Measurements from ENCODE around the gene RPS6KA5.
"Not testable (repeated sequence)": the region's sequence is repeated elsewhere in the genome, so short reads cannot be mapped to it uniquely, and the experiment has no call there.

The RPS6KA5 gene

DNA sequence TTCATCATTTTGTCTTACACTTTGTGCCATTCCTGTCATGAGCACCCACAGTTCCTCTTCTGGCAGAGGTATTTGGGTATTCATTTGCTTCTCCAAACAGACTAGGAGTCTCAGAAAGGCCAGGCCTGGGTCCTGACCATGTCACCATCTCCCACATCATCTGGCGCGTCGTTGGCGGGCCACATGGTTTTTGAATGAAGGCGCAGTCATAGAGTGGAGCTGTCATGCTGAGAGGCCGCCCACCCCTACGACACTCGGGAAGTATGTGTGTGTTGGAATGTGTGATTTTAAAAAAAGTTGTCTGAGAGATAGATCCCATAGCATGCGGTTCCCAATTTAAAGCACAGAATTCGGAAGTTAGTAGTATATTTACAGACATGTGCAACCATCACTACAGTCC is 228.6 kb downstream of the RPS6KA5 start:
- no peak for DNase-seq (ENCODE audit: low read depth in 2 of 2)

- DNase-seq (ENCODE audit: low read depth in 2 of 2): no peak
Measured at GRCh38 chr14:90830931-90831701, 229.3 kb downstream of the RPS6KA5 start.

DNA sequence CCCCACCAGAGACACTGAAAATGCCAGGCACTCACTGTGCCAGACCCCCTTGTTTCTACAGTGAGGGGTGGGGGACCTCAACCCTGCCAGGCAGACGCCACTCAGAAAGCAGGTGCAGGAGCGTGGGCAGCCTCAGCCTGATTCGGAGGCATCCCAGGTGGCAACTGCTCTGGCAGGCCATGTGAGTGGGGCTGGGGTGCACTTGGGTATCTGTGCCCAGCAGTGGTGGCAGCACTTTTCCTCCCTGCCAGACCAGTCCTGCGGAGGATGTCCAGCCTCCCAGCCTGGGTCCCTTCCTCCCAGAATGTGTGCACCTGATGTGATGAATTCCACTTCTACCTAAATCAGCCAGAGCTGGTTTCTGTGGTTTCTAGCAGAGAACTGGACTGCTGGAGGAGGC is 230.8 kb downstream of the RPS6KA5 start:
- DNase-seq (ENCODE audit: low read depth in 2 of 2): no peak

GRCh38 chr14:90828642-90829487 is 231.6 kb downstream of the RPS6KA5 start:
- no peak for DNase-seq (ENCODE audit: low read depth in 2 of 2)

DNA sequence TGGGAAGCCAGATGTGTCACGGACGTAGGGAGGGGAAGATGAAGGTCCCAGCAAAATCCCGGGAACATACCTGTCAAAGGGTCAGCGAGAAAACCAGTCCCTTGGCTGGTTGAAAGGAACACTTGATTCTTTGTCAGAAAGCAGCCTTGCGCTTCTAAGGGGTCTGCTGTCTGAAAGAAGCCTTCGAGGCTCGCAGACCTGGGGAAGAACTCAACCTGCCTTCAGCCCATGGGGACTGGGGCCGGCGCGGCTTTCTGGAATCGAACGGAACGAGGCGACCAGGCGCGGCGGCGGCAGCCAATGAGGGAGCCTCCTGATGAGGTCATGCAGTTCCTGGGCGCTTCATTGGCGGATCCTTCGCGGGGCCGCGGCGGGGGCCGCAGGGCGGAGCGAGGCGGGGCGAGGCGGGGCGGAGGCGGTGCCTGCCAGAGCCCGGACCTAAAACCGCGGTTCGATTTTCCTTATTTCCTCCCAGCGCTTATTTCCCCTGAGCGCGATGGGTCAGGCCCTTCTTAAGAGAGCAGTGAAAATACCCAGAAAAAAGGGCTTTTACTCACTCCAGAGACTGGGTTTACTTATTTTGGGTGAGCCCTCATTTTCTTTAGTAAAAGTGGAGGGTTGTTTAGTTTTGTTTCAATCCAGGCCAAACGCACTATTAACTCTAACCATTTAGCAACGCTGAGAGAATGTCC is 232.4 kb downstream of the RPS6KA5 start:
- DNase-seq (ENCODE audit: low read depth in 2 of 2): peak; percentile 52 to 66

DNA sequence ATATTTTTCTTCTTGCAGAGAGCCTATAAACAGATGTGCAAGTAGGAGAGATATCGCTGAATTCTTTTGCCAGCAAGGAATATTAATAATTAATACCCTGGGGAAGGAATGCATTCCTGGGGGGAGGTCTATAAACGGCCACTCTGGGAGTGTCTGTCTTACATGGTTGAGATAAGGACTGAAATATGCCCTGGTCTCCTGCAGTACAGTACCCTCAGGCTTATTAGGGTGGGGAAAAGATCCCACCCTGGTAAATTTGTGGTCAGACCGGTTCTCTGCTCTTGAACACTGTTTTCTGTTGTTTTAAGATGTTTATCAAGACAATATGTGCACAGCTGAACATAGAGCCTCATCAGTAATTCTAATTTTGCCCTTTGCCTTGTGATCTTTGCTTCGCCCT is 236.9 kb downstream of the RPS6KA5 start:
- not testable (repeated sequence) for DNase-seq (ENCODE audit: low read depth in 2 of 2)

GRCh38 chr14:90820958-90821357 is 239.5 kb downstream of the RPS6KA5 start:
- DNase-seq (ENCODE audit: low read depth in 2 of 2): no peak

DNA sequence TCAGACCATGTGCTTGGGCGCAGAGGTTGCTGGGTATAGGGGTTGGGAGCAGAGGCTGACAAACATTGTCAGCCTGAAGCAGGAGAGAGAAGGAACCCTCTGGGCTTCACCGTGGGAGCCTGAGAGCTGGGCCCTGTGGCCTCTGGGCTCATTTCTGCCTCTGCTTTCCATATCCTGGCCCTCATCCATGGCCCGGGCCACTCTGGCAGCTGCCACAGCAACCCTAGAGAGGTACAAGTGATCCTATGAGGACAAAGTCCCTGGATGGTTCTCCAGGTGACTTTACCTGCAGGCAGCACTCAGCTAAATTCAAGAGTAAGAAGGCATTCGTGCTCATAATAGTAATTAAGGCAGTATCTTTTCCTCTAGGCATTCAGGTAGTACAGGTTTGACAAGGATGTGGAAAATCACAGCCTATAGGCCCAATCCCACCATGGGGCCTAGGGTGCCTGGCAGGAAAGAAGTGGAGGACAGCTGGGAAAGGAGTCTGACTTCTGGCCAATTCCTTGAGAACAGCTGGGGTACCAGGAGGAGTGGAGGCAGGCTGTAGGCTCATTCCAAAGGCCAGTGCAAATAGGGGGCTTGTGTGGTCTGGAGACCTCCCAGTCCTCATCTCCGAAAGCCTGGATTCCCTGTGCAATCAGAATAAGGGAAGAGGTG is 240.6 kb downstream of the RPS6KA5 start:
- no peak for DNase-seq (ENCODE audit: low read depth in 2 of 2)

DNA sequence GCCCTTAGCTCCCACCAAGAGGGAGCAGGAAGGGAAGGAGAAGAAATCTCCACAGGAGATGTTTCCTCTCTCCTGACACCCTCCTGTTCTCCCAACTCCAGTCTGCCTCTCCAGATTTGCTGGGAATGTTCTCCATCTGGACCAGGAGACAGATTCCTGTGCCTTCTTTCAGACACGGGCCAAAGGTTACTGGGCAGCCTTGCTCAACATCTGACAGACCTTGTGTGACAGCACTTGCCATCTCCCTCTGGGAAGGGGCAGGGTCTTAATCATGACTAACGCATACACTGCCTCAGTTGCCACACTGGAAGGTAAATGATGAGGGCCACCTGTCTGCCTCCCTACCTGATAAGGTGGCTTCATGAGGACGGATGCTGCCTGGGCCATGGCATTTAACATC is 241.7 kb downstream of the RPS6KA5 start:
- no peak for DNase-seq (ENCODE audit: low read depth in 2 of 2)

GRCh38 chr14:90816681-90817436 is 243.6 kb downstream of the RPS6KA5 start:
- DNase-seq (ENCODE audit: low read depth in 2 of 2): no peak

DNA sequence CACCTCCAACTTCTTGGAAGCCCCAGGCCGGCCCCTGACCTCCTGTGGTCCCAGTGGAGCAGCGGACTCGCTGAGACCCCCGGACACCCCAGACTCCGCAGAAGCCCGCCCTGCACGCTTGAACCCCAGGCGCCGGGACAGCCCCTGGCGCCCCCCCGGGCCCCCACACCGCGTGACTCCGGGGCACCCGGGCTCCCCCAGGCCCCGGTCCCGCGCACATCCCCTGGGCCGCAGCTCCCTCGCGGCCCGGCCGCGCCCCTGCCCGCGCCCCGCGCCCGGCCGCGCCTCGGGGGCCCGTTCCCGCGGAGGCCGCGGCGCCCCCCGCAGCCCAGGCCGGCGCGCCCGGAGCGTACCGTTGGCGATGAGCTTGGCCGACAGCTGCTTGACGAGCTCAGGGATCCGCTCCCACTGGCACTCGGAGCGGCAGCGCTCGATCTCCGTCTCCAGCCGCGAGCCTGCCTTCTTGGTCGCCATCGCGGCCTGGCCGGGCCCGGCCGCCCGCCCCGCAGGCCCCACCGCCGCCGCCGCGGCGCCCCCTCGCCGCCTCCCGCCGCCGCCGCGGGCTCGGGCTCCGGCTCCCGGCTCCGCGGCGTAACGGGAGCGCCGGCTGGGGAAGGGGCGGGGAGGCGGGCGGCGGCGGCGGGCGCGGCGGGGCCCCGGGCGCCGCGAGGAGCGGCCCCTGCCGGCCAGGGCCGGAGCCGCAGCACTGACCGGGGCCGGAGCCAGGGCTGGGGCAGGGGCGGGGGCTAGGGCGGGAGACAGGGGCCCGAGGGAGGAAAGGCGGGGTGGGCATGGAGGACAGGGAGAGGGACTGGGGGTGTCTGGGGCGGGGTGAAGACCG is 244.4 kb downstream of the RPS6KA5 start, which contains the start of gene TTC7B:
Gene TTC7B, minus strand, starts transcription at position 609 of the 841 bp plus-strand sequence. Its CDS starts 135 bp downstream, at position 474.
- DNase-seq (ENCODE audit: low read depth in 2 of 2): no peak

GRCh38 chr14:90815572-90815821 is 244.9 kb downstream of the RPS6KA5 start:
- no peak for DNase-seq (ENCODE audit: low read depth in 2 of 2)

DNA sequence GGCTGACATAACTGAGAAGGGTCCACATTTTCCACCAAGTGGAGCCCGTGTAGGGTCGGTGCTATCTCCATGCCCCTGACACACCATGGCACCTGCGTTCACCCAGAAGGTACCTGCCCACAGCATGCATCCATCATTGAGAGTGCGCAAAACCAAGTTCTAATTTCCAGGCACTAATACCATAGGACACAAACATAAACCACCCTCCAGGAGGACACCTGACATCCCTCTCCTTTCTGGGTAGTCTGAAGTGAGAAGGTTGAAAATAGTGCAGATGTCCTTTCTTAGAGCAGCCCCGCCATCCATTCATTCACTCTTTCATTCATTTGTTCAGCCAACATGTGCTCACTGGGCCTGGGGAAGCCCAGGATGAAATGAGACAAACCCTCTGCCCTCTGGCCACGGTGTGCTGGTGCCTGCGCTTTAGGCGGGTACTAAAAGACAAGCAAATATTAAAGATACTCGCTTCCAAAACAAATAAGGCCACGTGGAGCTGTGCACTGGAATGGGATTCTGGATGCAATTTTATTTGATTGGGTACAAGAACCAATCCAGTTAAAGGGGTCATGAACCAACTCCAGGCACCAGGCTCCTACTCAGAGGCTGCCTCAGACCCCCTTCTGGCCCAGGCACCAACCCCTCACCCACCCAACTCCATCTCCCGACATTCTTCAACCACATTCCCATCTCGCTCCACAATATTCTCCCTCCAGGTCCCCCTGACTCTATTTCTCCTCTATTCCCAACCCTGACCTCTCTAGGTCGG is 245.5 kb downstream of the RPS6KA5 start:
- DNase-seq (ENCODE audit: low read depth in 2 of 2): no peak

DNA sequence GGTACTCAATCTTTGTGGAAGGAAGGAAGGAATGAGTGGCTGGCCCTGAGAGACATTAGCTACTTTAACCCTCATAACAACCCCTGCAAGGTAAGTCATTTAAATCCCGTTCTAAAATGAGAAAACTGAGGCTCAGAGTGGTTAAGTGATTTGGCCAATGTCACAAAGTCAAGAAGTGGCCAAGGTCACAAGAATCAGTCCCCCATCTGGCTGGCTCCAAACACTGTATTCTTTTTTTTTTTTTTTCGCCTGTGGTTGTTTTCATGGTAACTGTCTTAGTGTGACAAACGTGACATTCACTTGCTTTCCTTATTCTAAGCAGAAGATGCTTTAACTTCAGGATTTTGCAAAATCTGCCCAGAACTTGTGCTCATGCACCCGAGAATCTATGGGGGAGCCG is 247.0 kb downstream of the RPS6KA5 start:
- DNase-seq (ENCODE audit: low read depth in 2 of 2): no peak

- no peak for DNase-seq (ENCODE audit: low read depth in 2 of 2)
Measured at GRCh38 chr14:90812109-90812508, 248.3 kb downstream of the RPS6KA5 start.

- DNase-seq (ENCODE audit: low read depth in 2 of 2): no peak
Measured at GRCh38 chr14:90811641-90812040, 248.8 kb downstream of the RPS6KA5 start.

DNA sequence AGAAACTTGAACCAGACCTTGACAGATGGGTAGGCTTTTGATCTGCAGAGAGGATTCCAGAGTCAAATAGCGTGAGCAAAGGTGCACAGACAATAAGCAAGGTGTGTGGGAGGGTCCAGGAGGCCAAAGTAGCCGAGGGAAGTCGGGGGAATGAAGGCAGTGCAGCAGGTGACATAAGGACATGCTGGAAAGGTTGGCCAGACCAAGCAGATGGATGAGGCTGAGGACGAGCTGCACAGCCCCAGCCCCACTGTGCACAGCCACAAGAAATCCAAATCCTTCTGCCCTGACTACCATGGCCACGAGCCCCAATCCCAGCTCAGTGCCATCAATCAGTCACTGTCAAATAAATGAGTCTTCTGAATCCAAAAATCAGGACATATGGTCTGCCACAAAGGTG is 249.6 kb downstream of the RPS6KA5 start:
- DNase-seq (ENCODE audit: low read depth in 2 of 2): no peak

DNA sequence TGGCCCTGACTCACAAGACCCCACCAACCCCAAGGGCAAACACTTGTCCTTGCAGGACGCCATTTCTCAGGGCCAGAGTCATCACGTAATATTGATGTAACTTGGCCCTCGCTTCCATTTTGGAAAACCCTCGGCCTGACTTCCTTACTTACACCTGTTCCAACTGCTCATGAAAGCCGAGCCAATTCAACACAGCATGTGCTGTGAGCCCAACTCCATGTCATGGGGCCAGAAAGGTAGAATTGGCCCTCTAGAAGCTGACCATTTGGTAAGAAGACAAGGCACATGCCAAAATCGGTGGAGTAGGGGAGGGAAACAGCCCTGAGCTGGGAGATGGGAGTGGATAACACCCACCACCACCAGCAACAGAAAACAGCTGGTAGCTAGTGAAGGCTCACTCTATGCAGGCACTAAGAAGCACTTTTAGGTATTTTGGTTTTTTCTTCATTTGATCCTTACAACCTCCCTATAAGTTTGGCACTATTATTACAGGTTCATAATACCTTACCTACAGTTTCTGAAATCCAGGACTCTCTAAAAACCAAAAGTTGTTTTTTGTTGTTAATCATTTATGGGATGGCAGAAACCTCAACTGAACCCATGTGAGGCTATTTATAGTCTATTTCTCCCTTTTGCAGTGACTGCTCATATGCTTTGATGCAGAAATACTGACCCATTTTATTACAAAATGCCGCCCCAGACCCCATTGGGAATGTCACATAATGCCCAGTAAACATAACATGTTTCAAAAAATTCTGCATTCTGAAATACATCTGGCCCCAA is 250.7 kb downstream of the RPS6KA5 start:
- no peak for DNase-seq (ENCODE audit: low read depth in 2 of 2)

Data from fibroblast of skin of left biceps (primary cell).